Spleen (tissue), 7 donors: ENCODE measurements around the gene RND3.

ENCODE experiments used
- CTCF ChIP-seq, 11 experiments: fragments of 200-600 bp in 7 of 11; fragments of 450-650 bp in 4 of 11; sonication (generic) in 4 of 11; IDR thresholded peaks in 8 of 11; conservative IDR thresholded peaks in 3 of 11; 1 replicate in 7 of 11; 2 replicates in 4 of 11; pipeline versions ENCODE4 v1.4.0 to v1.8.0; 2016 to 2021; ENCODE audit warnings: antibody characterized with exemption in 11 of 11, inconsistent platforms in 4 of 11, mild to moderate bottlenecking in 1 of 11
- POLR2A ChIP-seq, 3 donors: fragments of 450-650 bp; IDR thresholded peaks; one replicate each; pipeline ENCODE4 v1.5.1; 2017; ENCODE audit warnings: antibody characterized with exemption in 3 of 3, mild to moderate bottlenecking in 1 of 3
- POLR2AphosphoS5 ChIP-seq, 3 donors: sonication (generic); formaldehyde crosslinking; IDR thresholded peaks; one replicate each; pipeline ENCODE4 v1.5.1; 2017; ENCODE audit warnings: antibody characterized with exemption in 3 of 3
- donor health status: DM: no; HTN: no; CAD: no; lungs with moderate emphysema.
- donor health status: DM: no; HTN: no; CAD: no.
- donor health status: DM: no; HTN: no; CAD: no.

GRCh38 chr2:150469706-150470274 lies 17.7 kb downstream of the RND3 start:
- TF ChIP-seq POLR2AphosphoS5 (IDR thresholded peaks at IDR 0.05): no peak
- TF ChIP-seq CTCF (IDR thresholded peaks at IDR 0.05 in 8 of 11, conservative IDR thresholded peaks at IDR 0.05 in 3 of 11): no peak
- TF ChIP-seq POLR2A (IDR thresholded peaks at IDR 0.05): no peak
